ENCODE measurements around the gene PDZK1.
"Not testable (repeated sequence)": the region's sequence is repeated elsewhere in the genome, so short reads cannot be mapped to it uniquely, and the experiment has no call there.

Gene PDZK1

DNA sequence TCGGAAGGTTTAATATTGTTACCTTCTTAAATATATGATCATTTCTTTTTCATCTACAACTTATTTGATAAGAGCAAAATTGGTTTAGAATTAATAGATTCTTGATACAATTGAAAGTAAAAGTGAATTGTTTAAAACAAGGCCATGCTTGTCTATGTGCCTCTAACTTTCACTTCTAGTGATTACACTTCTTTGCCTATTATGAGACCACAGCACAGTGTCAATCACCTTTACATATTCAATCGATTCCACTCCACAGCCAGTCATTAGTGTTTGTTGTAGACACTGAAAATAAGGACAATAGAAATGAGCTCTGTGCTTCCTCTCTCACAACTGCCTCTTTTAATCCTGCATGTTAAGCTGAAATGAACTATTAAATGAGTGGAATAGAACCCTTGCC, 65.3 kb downstream of the PDZK1 start:
- not testable (repeated sequence) for DNase-seq

DNA sequence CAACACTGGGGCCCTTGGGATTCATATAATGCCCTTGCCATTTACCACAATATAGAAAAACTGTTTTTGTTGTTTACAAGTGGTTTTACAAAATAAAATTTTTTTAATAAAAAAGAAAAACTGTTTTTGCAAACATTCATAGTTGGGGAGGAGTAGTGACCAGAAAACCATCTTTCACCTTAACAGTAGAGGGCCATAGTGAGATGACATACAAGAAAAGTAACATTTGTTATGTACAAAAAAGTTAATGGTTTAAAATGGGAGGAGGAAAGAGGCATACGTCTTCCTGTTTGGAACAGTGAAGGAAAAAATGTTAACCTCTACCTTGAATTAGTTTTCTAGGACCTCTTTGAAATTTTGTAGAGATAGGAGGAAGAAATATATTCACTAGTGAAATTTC, 70.9 kb downstream of the PDZK1 start:
- not testable (repeated sequence) for DNase-seq

DNA sequence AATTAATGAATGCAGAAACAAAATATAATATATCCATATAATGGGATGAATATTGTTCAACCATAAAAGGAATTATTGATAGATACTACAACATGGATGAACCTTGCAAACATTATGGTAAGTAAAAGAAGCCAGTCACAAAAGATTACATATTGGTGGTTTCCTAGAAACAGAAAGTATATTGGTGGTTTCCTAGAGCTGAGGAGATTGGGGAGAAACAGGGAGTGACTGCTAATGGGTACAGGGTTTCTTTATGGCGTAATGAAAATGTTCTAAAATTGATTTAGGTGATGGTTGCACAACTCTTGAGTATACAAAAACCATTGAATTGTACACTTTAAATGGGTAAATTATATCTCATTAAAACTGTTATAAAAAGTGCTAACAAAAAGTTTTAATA, 85.0 kb downstream of the PDZK1 start:
- not testable (repeated sequence) for DNase-seq

Measured in activated effector memory CD4-positive, alpha-beta T cell treated with Interleukin-2 at 50 U/mL for 16 hours (primary cell).